ENCODE results near the gene FRMPD2.

GRCh38 chr10:48236199-48236621 lies 38.3 kb downstream of the FRMPD2 start:
- TF ChIP-seq, protein P1, sequence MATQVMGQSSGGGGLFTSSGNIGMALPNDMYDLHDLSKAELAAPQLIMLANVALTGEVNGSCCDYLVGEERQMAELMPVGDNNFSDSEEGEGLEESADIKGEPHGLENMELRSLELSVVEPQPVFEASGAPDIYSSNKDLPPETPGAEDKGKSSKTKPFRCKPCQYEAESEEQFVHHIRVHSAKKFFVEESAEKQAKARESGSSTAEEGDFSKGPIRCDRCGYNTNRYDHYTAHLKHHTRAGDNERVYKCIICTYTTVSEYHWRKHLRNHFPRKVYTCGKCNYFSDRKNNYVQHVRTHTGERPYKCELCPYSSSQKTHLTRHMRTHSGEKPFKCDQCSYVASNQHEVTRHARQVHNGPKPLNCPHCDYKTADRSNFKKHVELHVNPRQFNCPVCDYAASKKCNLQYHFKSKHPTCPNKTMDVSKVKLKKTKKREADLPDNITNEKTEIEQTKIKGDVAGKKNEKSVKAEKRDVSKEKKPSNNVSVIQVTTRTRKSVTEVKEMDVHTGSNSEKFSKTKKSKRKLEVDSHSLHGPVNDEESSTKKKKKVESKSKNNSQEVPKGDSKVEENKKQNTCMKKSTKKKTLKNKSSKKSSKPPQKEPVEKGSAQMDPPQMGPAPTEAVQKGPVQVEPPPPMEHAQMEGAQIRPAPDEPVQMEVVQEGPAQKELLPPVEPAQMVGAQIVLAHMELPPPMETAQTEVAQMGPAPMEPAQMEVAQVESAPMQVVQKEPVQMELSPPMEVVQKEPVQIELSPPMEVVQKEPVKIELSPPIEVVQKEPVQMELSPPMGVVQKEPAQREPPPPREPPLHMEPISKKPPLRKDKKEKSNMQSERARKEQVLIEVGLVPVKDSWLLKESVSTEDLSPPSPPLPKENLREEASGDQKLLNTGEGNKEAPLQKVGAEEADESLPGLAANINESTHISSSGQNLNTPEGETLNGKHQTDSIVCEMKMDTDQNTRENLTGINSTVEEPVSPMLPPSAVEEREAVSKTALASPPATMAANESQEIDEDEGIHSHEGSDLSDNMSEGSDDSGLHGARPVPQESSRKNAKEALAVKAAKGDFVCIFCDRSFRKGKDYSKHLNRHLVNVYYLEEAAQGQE (IDR thresholded peaks at IDR 0.05; ENCODE audit: insufficient read depth in 1 of 2, low read depth in 2 of 2, low read length in 2 of 2) = no peak
- TF ChIP-seq POLR2AphosphoS5 (IDR thresholded peaks at IDR 0.05; ENCODE audit: low read depth, low read length) (no peak), TAF1 (IDR thresholded peaks at IDR 0.05; ENCODE audit: borderline replicate concordance, insufficient read depth, low read length) (no peak), SIN3A (IDR thresholded peaks at IDR 0.05; ENCODE audit: borderline replicate concordance, insufficient read depth, low read length) (no peak)

Data from PFSK-1 (cell line).